HEK293 (cell line): ENCODE data around the gene UBXN1.
A peak's percentile ranks its signal among the peaks of the same experiment; 100 is the strongest.

Experiments
- CTCF ChIA-PET: fragments of 350-600 bp; formaldehyde crosslinking; extraction: SDS; loops from one replicate; lab custom pipeline; 2021; ENCODE audit warnings: antibody characterized with exemption; lab: Yijun Ruan, JAX
- POLR2A ChIA-PET: fragments of 300-600 bp; formaldehyde crosslinking; extraction: SDS; loops from one replicate; lab custom pipeline; 2020; ENCODE audit warnings: antibody characterized with exemption, inconsistent platforms; lab: Yijun Ruan, JAX
- H3K27ac ChIP-seq: fragments of 200-500 bp; sonication (Bioruptor generic); 2 replicates; pipeline ENCODE4 v1.5.1; 2014; ENCODE audit warnings: low read depth, low read length, control low read depth, inconsistent platforms; ENCODE audit errors: extremely low read depth
- H3K36me3 ChIP-seq, 2 experiments: fragments of 200-500 bp in 1 of 2; sonication (Bioruptor generic) in 1 of 2; 1 replicate in 1 of 2; 2 replicates in 1 of 2; pipeline ENCODE4 v1.5.1; 2014 to 2017; ENCODE audit warnings: inconsistent platforms in 2 of 2, low read length in 2 of 2; ENCODE audit not compliant: control insufficient read depth in 2 of 2, insufficient read depth in 1 of 2
- H3K4me1 ChIP-seq: fragments of 200-500 bp; sonication (Bioruptor generic); 2 replicates; pipeline ENCODE4 v1.5.1; 2014; ENCODE audit warnings: mild to moderate bottlenecking, low read length, inconsistent platforms; ENCODE audit not compliant: control insufficient read depth, insufficient read depth
- H3K4me3 ChIP-seq: 2 replicates; pipeline ENCODE4 v1.5.1; 2011; ENCODE audit warnings: low read depth, mild to moderate bottlenecking, control low read depth, low read length, moderate library complexity
- H3K9me3 ChIP-seq: fragments of 200-500 bp; sonication (Bioruptor generic); 2 replicates; pipeline ENCODE4 v1.5.1; 2014; ENCODE audit warnings: low read depth, low read length, inconsistent platforms; ENCODE audit not compliant: control insufficient read depth, insufficient read depth
- ATF2 ChIP-seq: fragments of 450-650 bp; formaldehyde crosslinking; IDR thresholded peaks from 2 replicates; pipeline ENCODE4 v1.5.1; 2016; ENCODE audit warnings: missing biosample characterization, missing genetic modification characterization, low read depth
- GFI1B ChIP-seq: fragments of 450-650 bp; formaldehyde crosslinking; IDR thresholded peaks from 2 replicates; pipeline ENCODE4 v1.5.1; 2016; ENCODE audit warnings: missing biosample characterization, missing genetic modification characterization
- IKZF3 ChIP-seq: fragments of 450-650 bp; IDR thresholded peaks from 2 replicates; pipeline ENCODE4 v1.5.0; 2018; ENCODE audit warnings: missing biosample characterization, mild to moderate bottlenecking, missing genetic modification characterization, moderate library complexity
- KLF16 ChIP-seq: fragments of 450-650 bp; formaldehyde crosslinking; IDR thresholded peaks from 2 replicates; pipeline ENCODE4 v1.5.1; 2017; ENCODE audit warnings: missing biosample characterization, missing genetic modification characterization
- RBAK ChIP-seq: fragments of 450-650 bp; formaldehyde crosslinking; IDR thresholded peaks from 2 replicates; pipeline ENCODE4 v1.5.1; 2016; ENCODE audit warnings: missing biosample characterization, missing genetic modification characterization
- REPIN1 ChIP-seq: fragments of 450-650 bp; formaldehyde crosslinking; IDR thresholded peaks from 2 replicates; pipeline ENCODE4 v1.5.1; 2017; ENCODE audit warnings: missing biosample characterization, missing genetic modification characterization, low read depth
- SP2 ChIP-seq: fragments of 450-650 bp; formaldehyde crosslinking; IDR thresholded peaks from 2 replicates; pipeline ENCODE4 v1.5.1; 2016; ENCODE audit warnings: missing biosample characterization, missing genetic modification characterization
- YY2 ChIP-seq: fragments of 450-650 bp; formaldehyde crosslinking; IDR thresholded peaks from 2 replicates; pipeline ENCODE4 v1.5.1; 2016; ENCODE audit warnings: missing biosample characterization, missing genetic modification characterization
- ZBTB10 ChIP-seq: fragments of 450-650 bp; formaldehyde crosslinking; IDR thresholded peaks from 2 replicates; pipeline ENCODE4 v1.5.1; 2016; ENCODE audit warnings: missing biosample characterization, missing genetic modification characterization
- ZNF155 ChIP-seq: fragments of 450-650 bp; formaldehyde crosslinking; IDR thresholded peaks from 2 replicates; pipeline ENCODE4 v1.5.1; 2016; ENCODE audit warnings: missing biosample characterization, missing genetic modification characterization
- ZNF184 ChIP-seq: fragments of 450-650 bp; IDR thresholded peaks from 2 replicates; pipeline ENCODE4 v1.5.1; 2018; ENCODE audit warnings: missing biosample characterization, mild to moderate bottlenecking, missing genetic modification characterization
- ZNF266 ChIP-seq: fragments of 450-650 bp; formaldehyde crosslinking; IDR thresholded peaks from 2 replicates; pipeline ENCODE4 v1.5.1; 2016; ENCODE audit warnings: missing biosample characterization, missing genetic modification characterization, low read depth
- ZNF280C ChIP-seq: fragments of 450-650 bp; formaldehyde crosslinking; IDR thresholded peaks from 2 replicates; pipeline ENCODE4 v1.5.1; 2016; ENCODE audit warnings: missing biosample characterization, missing genetic modification characterization
- ZNF558 ChIP-seq: fragments of 450-650 bp; formaldehyde crosslinking; IDR thresholded peaks from 2 replicates; pipeline ENCODE4 v1.5.1; 2016; ENCODE audit warnings: missing biosample characterization, missing genetic modification characterization
- ZNF571 ChIP-seq: fragments of 450-650 bp; formaldehyde crosslinking; IDR thresholded peaks from 2 replicates; pipeline ENCODE4 v1.5.0; 2017; ENCODE audit warnings: missing biosample characterization, missing genetic modification characterization
- ZNF658 ChIP-seq: fragments of 450-650 bp; formaldehyde crosslinking; IDR thresholded peaks from 2 replicates; pipeline ENCODE4; 2016; ENCODE audit warnings: missing biosample characterization, missing genetic modification characterization
- ZNF701 ChIP-seq: fragments of 450-650 bp; formaldehyde crosslinking; IDR thresholded peaks from 2 replicates; pipeline ENCODE4 v1.5.1; 2016; ENCODE audit warnings: missing biosample characterization, missing genetic modification characterization

UBXN1 gene

GRCh38 chr11:62666259-62666926 is 12.5 kb downstream of the UBXN1 start:
- H3K4me1 ChIP-seq = no peaks in the 10 kb centered on the region
- H3K36me3 ChIP-seq = peaks cover 0 to 43% of the 10 kb centered on the region in 2 experiments; a peak in 2 of 3 replicates
- ChIA-PET POLR2A (interaction anchor here (1.0 to 5.0 kb wide), 13 partner anchors 8 to 93 kb away, joined by 3 to 79 read pairs (median 8); partner anchors contain the start of genes B3GAT3, EEF1G, GANAB and INTS5), CTCF (interaction anchor here (1.2 to 2.5 kb wide), 2 partner anchors 10 to 15 kb away, joined by 5 to 10 read pairs; no protein-coding TSS in a partner anchor)
- no peak overlapping the region for H3K27ac ChIP-seq
- TF ChIP-seq YY2 = no peak
- no peak for TF ChIP-seq ZNF571
- TF ChIP-seq REPIN1 (tag by site-specific recombination) = no peak
- no peak for TF ChIP-seq IKZF3 (tag by site-specific recombination)
- no peak for TF ChIP-seq ZNF558 (tag by site-specific recombination)
- TF ChIP-seq ZNF266 (tag by site-specific recombination) = no peak
- no peak for TF ChIP-seq ZNF658 (tag by site-specific recombination)
- TF ChIP-seq ZBTB10 (tag by site-specific recombination) = no peak
- TF ChIP-seq KLF16 (tag by site-specific recombination) = no peak
- TF ChIP-seq SP2 (tag by site-specific recombination) = no peak
- no peak for TF ChIP-seq ZNF184
- TF ChIP-seq ATF2 (tag by site-specific recombination) = no peak
- no peaks in the 10 kb centered on the region for H3K9me3 ChIP-seq
- H3K4me3 ChIP-seq = no peak overlapping the region

- ChIA-PET POLR2A (interaction anchor here (0.7 to 5.0 kb wide), 42 partner anchors 9 to 241 kb away, joined by 3 to 90 read pairs (median 6); partner anchors contain the start of genes B3GAT3, EEF1G, GANAB and HNRNPUL2), CTCF (interaction anchor here (0.7 to 2.5 kb wide), 9 partner anchors 10 to 73 kb away, joined by 3 to 10 read pairs (median 3); partner anchors contain the start of gene HNRNPUL2)
- peak overlapping the region; percentile 18; the same call in 1 of the 2 replicates for H3K27ac ChIP-seq
- no peaks in the 10 kb centered on the region for H3K9me3 ChIP-seq
- peak overlapping the region; percentile 30 for H3K4me3 ChIP-seq
- H3K36me3 ChIP-seq = peaks cover 0 to 43% of the 10 kb centered on the region in 2 experiments; a peak in 2 of 3 replicates
- H3K4me1 ChIP-seq = no peaks in the 10 kb centered on the region
- no peak for TF ChIP-seq ZNF155
- no peak for TF ChIP-seq ZNF701 (tag by site-specific recombination)
- no peak for TF ChIP-seq RBAK
- no peak for TF ChIP-seq ZNF280C (tag by site-specific recombination)
- TF ChIP-seq GFI1B (tag by site-specific recombination) = no peak
- TF ChIP-seq, all 188 proteins: peak for 0
Measured at GRCh38 chr11:62665599-62666258, 13.1 kb downstream of the UBXN1 start.
